Measurements from ENCODE around the gene CERS4. TPM values are rescaled to one million over a fixed set of nuclear protein-coding genes. Genes with fewer than 3 reads are reported as not detected.

CERS4 gene
- total and polyA plus RNA-seq, 2 donors (not counting 1 experiment from before 2014, with no cell fraction given) = 104 to 125 TPM

DNA sequence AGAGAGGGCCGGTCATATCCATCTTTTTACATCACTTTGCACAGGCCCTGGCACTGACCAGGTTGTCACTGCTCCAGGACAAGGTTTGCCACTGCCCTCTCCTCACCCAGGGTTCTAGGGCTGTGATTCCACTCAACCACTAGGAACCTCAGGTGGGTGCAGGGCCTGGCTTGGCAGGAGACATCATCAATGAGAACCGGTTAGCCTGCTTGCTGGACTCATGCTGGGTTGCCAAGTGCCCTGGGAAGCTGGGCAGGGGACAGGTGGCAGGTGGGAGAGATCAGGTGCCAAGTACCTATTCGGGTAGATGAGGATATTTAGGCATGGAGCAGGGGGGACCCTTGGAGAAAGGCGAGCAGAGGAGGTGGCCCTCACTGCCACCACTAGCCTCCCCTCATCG lies 4.2 kb upstream of the CERS4 start:
- Histone ChIP-seq H2AFZ (ENCODE audit: insufficient read depth, low read depth, low read length, poor library complexity, severe bottlenecking) (no peak overlapping the region), H3K79me2 (ENCODE audit: control insufficient read depth, insufficient read depth, low read length) (peaks cover 5% of the 10 kb centered on the region), H3K4me1 (ENCODE audit: control insufficient read depth in 2 of 2, insufficient read depth in 2 of 2, low read length in 2 of 2) (peaks cover 5 to 10% of the 10 kb centered on the region in 2 donors), H3K4me3 (ENCODE audit: control extremely low read depth in 1 of 5, extremely low read depth in 1 of 5, insufficient read depth in 1 of 5, low read depth in 2 of 5, low read length in 4 of 5) (no peak overlapping the region), H3K9me3 (ENCODE audit: control extremely low read depth in 1 of 3, control insufficient read depth in 2 of 3, insufficient read depth in 1 of 3, low read length in 2 of 3) (no peaks in the 10 kb centered on the region), H3K27ac (ENCODE audit: low read length in 2 of 2) (no peak overlapping the region), H3K4me2 (replicated peaks; ENCODE audit: low read depth, low read length, poor library complexity, severe bottlenecking) (no peak overlapping the region), H3K9ac (ENCODE audit: low read length) (no peak overlapping the region), H3K27me3 (replicated peaks in 1 of 4; ENCODE audit: control extremely low read depth in 1 of 4, control insufficient read depth in 3 of 4, insufficient read depth in 4 of 4, low read length in 3 of 4) (no peaks in the 10 kb centered on the region), H3K36me3 (replicated peaks in 1 of 2; ENCODE audit: control extremely low read depth in 1 of 2, control insufficient read depth in 1 of 2, extremely low read depth in 1 of 2, insufficient read depth in 2 of 2, low read length in 1 of 2) (no peaks in the 10 kb centered on the region), H4K20me1 (ENCODE audit: control insufficient read depth, insufficient read depth, low read length, poor library complexity, severe bottlenecking) (peaks cover 2% of the 10 kb centered on the region)
- no peak overlapping the region for H3K4me3 Mint-ChIP-seq
- no peak for ATAC-seq (ENCODE audit: low read depth)
- H3K27me3 Mint-ChIP-seq = no peaks in the 10 kb centered on the region
- ChIA-PET CTCF (no interaction called here), POLR2A (interaction anchor here (0.8 kb wide), 1 partner anchor 10 kb away, joined by 11 read pairs; no protein-coding TSS in a partner anchor)
- H3K4me1 Mint-ChIP-seq = peaks cover 11% of the 10 kb centered on the region
- intact Hi-C loops (cut with micrococcal nuclease) = no loop called here
- no peak overlapping the region for H3K27ac Mint-ChIP-seq
- no peak for DNase-seq
- no peak for TF ChIP-seq EZH2 (IDR thresholded peaks at IDR 0.05; ENCODE audit: borderline replicate concordance, insufficient read depth, low read depth, low read length, poor library complexity, severe bottlenecking)
- TF ChIP-seq, protein P1, sequence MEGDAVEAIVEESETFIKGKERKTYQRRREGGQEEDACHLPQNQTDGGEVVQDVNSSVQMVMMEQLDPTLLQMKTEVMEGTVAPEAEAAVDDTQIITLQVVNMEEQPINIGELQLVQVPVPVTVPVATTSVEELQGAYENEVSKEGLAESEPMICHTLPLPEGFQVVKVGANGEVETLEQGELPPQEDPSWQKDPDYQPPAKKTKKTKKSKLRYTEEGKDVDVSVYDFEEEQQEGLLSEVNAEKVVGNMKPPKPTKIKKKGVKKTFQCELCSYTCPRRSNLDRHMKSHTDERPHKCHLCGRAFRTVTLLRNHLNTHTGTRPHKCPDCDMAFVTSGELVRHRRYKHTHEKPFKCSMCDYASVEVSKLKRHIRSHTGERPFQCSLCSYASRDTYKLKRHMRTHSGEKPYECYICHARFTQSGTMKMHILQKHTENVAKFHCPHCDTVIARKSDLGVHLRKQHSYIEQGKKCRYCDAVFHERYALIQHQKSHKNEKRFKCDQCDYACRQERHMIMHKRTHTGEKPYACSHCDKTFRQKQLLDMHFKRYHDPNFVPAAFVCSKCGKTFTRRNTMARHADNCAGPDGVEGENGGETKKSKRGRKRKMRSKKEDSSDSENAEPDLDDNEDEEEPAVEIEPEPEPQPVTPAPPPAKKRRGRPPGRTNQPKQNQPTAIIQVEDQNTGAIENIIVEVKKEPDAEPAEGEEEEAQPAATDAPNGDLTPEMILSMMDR (IDR thresholded peaks at IDR 0.05) = no peak
- H3K9me3 Mint-ChIP-seq (ENCODE audit: insufficient read depth) = no peaks in the 10 kb centered on the region
- 83% methylated on average over 4 of the region's 5 CpGs for WGBS (ENCODE audit: insufficient coverage)

- no peak overlapping the region for H3K27ac Mint-ChIP-seq
- DNase-seq (no peak), ATAC-seq (ENCODE audit: low read depth) (no peak)
- Histone ChIP-seq H3K4me2 (replicated peaks; ENCODE audit: low read depth, low read length, poor library complexity, severe bottlenecking) (no peak overlapping the region), H3K4me3 (ENCODE audit: control extremely low read depth in 1 of 5, extremely low read depth in 1 of 5, insufficient read depth in 1 of 5, low read depth in 2 of 5, low read length in 4 of 5) (no peak overlapping the region), H3K27ac (ENCODE audit: low read length in 2 of 2) (no peak overlapping the region), H3K9me3 (ENCODE audit: control extremely low read depth in 1 of 3, control insufficient read depth in 2 of 3, insufficient read depth in 1 of 3, low read length in 2 of 3) (no peaks in the 10 kb centered on the region), H3K4me1 (ENCODE audit: control insufficient read depth in 2 of 2, insufficient read depth in 2 of 2, low read length in 2 of 2) (peaks cover 19 to 25% of the 10 kb centered on the region in 2 donors), H2AFZ (ENCODE audit: insufficient read depth, low read depth, low read length, poor library complexity, severe bottlenecking) (no peak overlapping the region), H3K9ac (ENCODE audit: low read length) (no peak overlapping the region), H3K27me3 (replicated peaks in 1 of 4; ENCODE audit: control extremely low read depth in 1 of 4, control insufficient read depth in 3 of 4, insufficient read depth in 4 of 4, low read length in 3 of 4) (no peaks in the 10 kb centered on the region), H4K20me1 (ENCODE audit: control insufficient read depth, insufficient read depth, low read length, poor library complexity, severe bottlenecking) (peaks cover 16% of the 10 kb centered on the region), H3K36me3 (replicated peaks in 1 of 2; ENCODE audit: control extremely low read depth in 1 of 2, control insufficient read depth in 1 of 2, extremely low read depth in 1 of 2, insufficient read depth in 2 of 2, low read length in 1 of 2) (no peaks in the 10 kb centered on the region), H3K79me2 (ENCODE audit: control insufficient read depth, insufficient read depth, low read length) (peaks cover 20% of the 10 kb centered on the region)
- ChIA-PET CTCF (interaction anchor here (0.6 to 1.3 kb wide), 5 partner anchors 10 to 48 kb away, joined by 3 to 5 read pairs (median 3); no protein-coding TSS in a partner anchor), POLR2A (no interaction called here)
- no peaks in the 10 kb centered on the region for H3K27me3 Mint-ChIP-seq
- H3K4me3 Mint-ChIP-seq = no peak overlapping the region
- TF ChIP-seq EZH2 (IDR thresholded peaks at IDR 0.05; ENCODE audit: borderline replicate concordance, insufficient read depth, low read depth, low read length, poor library complexity, severe bottlenecking) = no peak
- TF ChIP-seq, protein P1 (IDR thresholded peaks at IDR 0.05) = no peak
- 100% methylated on average over 4 of the region's 13 CpGs for WGBS (ENCODE audit: insufficient coverage)
- no peaks in the 10 kb centered on the region for H3K9me3 Mint-ChIP-seq (ENCODE audit: insufficient read depth)
- H3K4me1 Mint-ChIP-seq = peaks cover 23% of the 10 kb centered on the region
- intact Hi-C loops (cut with micrococcal nuclease) = no loop called here
Measured at GRCh38 chr19:8206147-8207087, 2.8 kb upstream of the CERS4 start.
